Panc1 (cell line): Measurements from ENCODE around the gene MIPEP. TPM values are rescaled to one million over a fixed set of nuclear protein-coding genes. Genes with fewer than 3 reads are reported as not detected.

Experiments used
- ATAC-seq: fragments of 200-7000 bp; cut with Tn5 transposase; 2 replicates; pipeline ENCODE4 v1.9.1; 2020; ENCODE audit warnings: mild to moderate bottlenecking, moderate library complexity
- BruUV-seq: library from RNA; stranded (reverse); fragments of 400-500 nt; replicated peaks from 2 replicates; lab custom pipeline; 2021; lab: Mats Ljungman, UMichigan
- CTCF ChIA-PET: fragments of 300-600 bp; sonication (Branson Sonifier 250); formaldehyde crosslinking; loops from one replicate; lab custom pipeline; 2022; ENCODE audit warnings: antibody characterized with exemption; lab: Charles Lee
- POLR2A ChIA-PET: fragments of 300-600 bp; sonication (Branson Sonifier 250); formaldehyde crosslinking; loops from one replicate; lab custom pipeline; 2022; ENCODE audit warnings: antibody characterized with exemption; lab: Charles Lee
- DNase-seq: peaks from one replicate; pipeline ENCODE4 v3.0.0-alpha.2; 2010; ENCODE audit warnings: low read depth, low spot score
- H3K27ac ChIP-seq: 2 replicates; pipeline ENCODE4 v1.5.1; 2011; ENCODE audit warnings: mild to moderate bottlenecking, low read length, inconsistent platforms
- H3K27me3 ChIP-seq: fragments of 200-500 bp; sonication (Bioruptor generic); 2 replicates; pipeline ENCODE4 v1.6.0; 2014; ENCODE audit warnings: low read length, inconsistent platforms; ENCODE audit not compliant: control insufficient read depth, insufficient read depth
- H3K36me3 ChIP-seq: fragments of 200-500 bp; sonication (Bioruptor generic); 2 replicates; pipeline ENCODE4 v1.5.1; 2014; ENCODE audit warnings: inconsistent platforms, mild to moderate bottlenecking, low read length, moderate library complexity; ENCODE audit not compliant: control insufficient read depth, insufficient read depth
- H3K4me1 ChIP-seq: 2 replicates; pipeline ENCODE4 v1.5.1; 2011; ENCODE audit warnings: inconsistent platforms, mild to moderate bottlenecking, low read length, moderate library complexity; ENCODE audit not compliant: control insufficient read depth, insufficient read depth
- H3K4me3 ChIP-seq, 2 experiments: 2 replicates each; pipeline ENCODE4 v1.5.1; 2011 to 2012; ENCODE audit warnings: low read depth in 2 of 2, low read length in 2 of 2, mild to moderate bottlenecking in 2 of 2, inconsistent platforms in 1 of 2, moderate library complexity in 1 of 2
- H3K9me3 ChIP-seq: fragments of 200-500 bp; sonication (Bioruptor generic); 2 replicates; pipeline ENCODE4 v1.5.1; 2014; ENCODE audit warnings: low read depth, mild to moderate bottlenecking, inconsistent platforms, low read length, moderate library complexity; ENCODE audit not compliant: control insufficient read depth, insufficient read depth
- CTCF ChIP-seq: fragments of 450-650 bp; IDR thresholded peaks from 2 replicates; pipeline ENCODE4 v1.5.1; 2017; ENCODE audit warnings: mild to moderate bottlenecking
- POLR2AphosphoS5 ChIP-seq: IDR thresholded peaks from 2 replicates; pipeline ENCODE4 v1.6.1; 2012; ENCODE audit warnings: mild to moderate bottlenecking, low read depth, low read length, moderate library complexity
- REST ChIP-seq, 2 experiments: IDR thresholded peaks; 2 replicates each; pipeline ENCODE4 v1.6.1; 2011 to 2012; ENCODE audit warnings: low read depth in 2 of 2, control low read depth in 1 of 2, low read length in 1 of 2, mild to moderate bottlenecking in 1 of 2, moderate library complexity in 1 of 2; ENCODE audit not compliant: insufficient read depth in 1 of 2
- SIN3A ChIP-seq: IDR thresholded peaks from 2 replicates; pipeline ENCODE4 v1.6.1; 2012; ENCODE audit warnings: low read depth, mild to moderate bottlenecking, low read length, moderate library complexity, borderline replicate concordance; ENCODE audit not compliant: insufficient read depth
- TCF7L2 ChIP-seq: IDR thresholded peaks from 2 replicates; pipeline ENCODE4 v1.6.1; 2011; ENCODE audit warnings: mild to moderate bottlenecking, low read depth, low read length, inconsistent platforms
- in situ Hi-C: cut with HindIII; loops from 2 replicates; pipeline ENCODE4 v1.10.0; 2016; ENCODE audit warnings: low sequenced_read_pairs, low pct_unique_long_range_greater_than_20kb
- intact Hi-C: fragments of 100-400 bp; cut with micrococcal nuclease; formaldehyde crosslinking; loops from one replicate; pipeline ENCODE4 v1.10.0; 2022; ENCODE audit not compliant: unreplicated experiment
- total RNA-seq: library from RNA; stranded (reverse); gene quantifications from one replicate; pipeline ENCODE4 v1.2.1, GENCODE V29; 2021; ENCODE audit not compliant: unreplicated experiment

MIPEP gene
- total RNA-seq, 1 experiment from 2014 or later: 13.8 TPM

- Histone ChIP-seq H3K9me3 (no peaks in the 10 kb centered on the region), H3K27me3 (no peaks in the 10 kb centered on the region), H3K36me3 (no peaks in the 10 kb centered on the region), H3K4me1 (no peaks in the 10 kb centered on the region), H3K4me3 (no peak overlapping the region), H3K27ac (no peak overlapping the region)
- no peak for DNase-seq
- ATAC-seq: no peak
- ChIA-PET CTCF (no interaction called here), POLR2A (no interaction called here)
- in situ Hi-C loops (no loop called here), intact Hi-C loops (no loop called here)
- no peak for TF ChIP-seq POLR2AphosphoS5
- no peak for TF ChIP-seq REST (IDR thresholded peaks at IDR 0.05; ENCODE audit: insufficient read depth in 1 of 2, low read depth in 2 of 2, low read length in 1 of 2)
- no peak for TF ChIP-seq TCF7L2
- TF ChIP-seq SIN3A: no peak
- TF ChIP-seq CTCF: no peak
- no TSS peak for BruUV-seq
Observed at GRCh38 chr13:23824371-23824770, 64.8 kb downstream of the MIPEP start.

- Histone ChIP-seq H3K4me3 (no peak overlapping the region), H3K27me3 (no peaks in the 10 kb centered on the region), H3K36me3 (no peaks in the 10 kb centered on the region), H3K9me3 (no peaks in the 10 kb centered on the region), H3K4me1 (no peaks in the 10 kb centered on the region), H3K27ac (no peak overlapping the region)
- BruUV-seq: no TSS peak
- CTCF ChIA-PET: no interaction called here
- intact Hi-C loops (no loop called here), in situ Hi-C loops (no loop called here)
- POLR2A ChIA-PET: no interaction called here
- ATAC-seq: no peak
- no peak for DNase-seq
- no peak for TF ChIP-seq CTCF
- TF ChIP-seq TCF7L2: no peak
- no peak for TF ChIP-seq POLR2AphosphoS5
Observed at GRCh38 chr13:23822252-23822824, 66.9 kb downstream of the MIPEP start.
